HS-5 (cell line): ENCODE results near the gene KCNT1.

ENCODE experiments used
- DNase-seq: peaks from one replicate; pipeline ENCODE4 v3.0.0-alpha.2; 2012; ENCODE audit warnings: low read depth

The KCNT1 gene

GRCh38 chr9:135673941-135674340 lies 28.0 kb upstream of the KCNT1 start:
- no peak for DNase-seq

GRCh38 chr9:135674977-135675376 lies 27.0 kb upstream of the KCNT1 start:
- no peak for DNase-seq

GRCh38 chr9:135676891-135677290 lies 25.1 kb upstream of the KCNT1 start:
- DNase-seq: no peak

- no peak for DNase-seq
Measured at GRCh38 chr9:135677641-135678168, 24.3 kb upstream of the KCNT1 start.

- no peak for DNase-seq
Measured at GRCh38 chr9:135678236-135679017, 23.6 kb upstream of the KCNT1 start.

- no peak for DNase-seq
Measured at GRCh38 chr9:135680056-135680455, 21.9 kb upstream of the KCNT1 start.

GRCh38 chr9:135681161-135681560 lies 20.8 kb upstream of the KCNT1 start:
- no peak for DNase-seq

GRCh38 chr9:135683401-135684034 lies 18.5 kb upstream of the KCNT1 start:
- no peak for DNase-seq

- no peak for DNase-seq
Measured at GRCh38 chr9:135684691-135685090, 17.3 kb upstream of the KCNT1 start.

GRCh38 chr9:135687216-135687615 lies 14.8 kb upstream of the KCNT1 start:
- DNase-seq: no peak

- no peak for DNase-seq
Measured at GRCh38 chr9:135689011-135689410, 13.0 kb upstream of the KCNT1 start.

GRCh38 chr9:135690836-135691570 lies 11.0 kb upstream of the KCNT1 start:
- DNase-seq: no peak

- DNase-seq: no peak
Measured at GRCh38 chr9:135692410-135692809, 9.6 kb upstream of the KCNT1 start.

GRCh38 chr9:135693265-135693664 lies 8.7 kb upstream of the KCNT1 start:
- DNase-seq: no peak

- DNase-seq: no peak
Measured at GRCh38 chr9:135693771-135694170, 8.2 kb upstream of the KCNT1 start.

- no peak for DNase-seq
Measured at GRCh38 chr9:135694414-135694813, 7.6 kb upstream of the KCNT1 start.

GRCh38 chr9:135695036-135695435 lies 6.9 kb upstream of the KCNT1 start:
- DNase-seq: no peak

GRCh38 chr9:135695642-135696041 lies 6.3 kb upstream of the KCNT1 start:
- DNase-seq: no peak

GRCh38 chr9:135696446-135696845 lies 5.5 kb upstream of the KCNT1 start:
- no peak for DNase-seq

GRCh38 chr9:135697226-135697625 lies 4.8 kb upstream of the KCNT1 start:
- no peak for DNase-seq

GRCh38 chr9:135698236-135698635 lies 3.7 kb upstream of the KCNT1 start:
- DNase-seq: no peak

GRCh38 chr9:135698767-135699166 lies 3.2 kb upstream of the KCNT1 start:
- no peak for DNase-seq

- DNase-seq: no peak
Measured at GRCh38 chr9:135699440-135699839, 2.5 kb upstream of the KCNT1 start, which contains the start of gene SOHLH1. Gene SOHLH1 (minus strand): TSS chr9:135699481. CDS start chr9:135699467, 14 bp downstream.
